Coronary artery (tissue), 2 donors: ENCODE data around the gene CLEC16A.

Experiments used
- DNase-seq: peaks from one replicate; pipeline ENCODE4 v3.0.0-alpha.2; 2017; ENCODE audit warnings: low spot score
- H3K27ac ChIP-seq, 2 donors: fragments of 200-600 bp; sonication (generic); one replicate each; pipeline ENCODE4 v1.5.1; 2016 to 2019
- H3K4me3 ChIP-seq: fragments of 200-600 bp; sonication (generic); 2 replicates; pipeline ENCODE4 v1.5.1; 2016; ENCODE audit warnings: mild to moderate bottlenecking, moderate library complexity
- CTCF ChIP-seq: fragments of 200-600 bp; sonication (generic); IDR thresholded peaks from one replicate; pipeline ENCODE4 v1.5.1; 2019; ENCODE audit warnings: antibody characterized with exemption

CLEC16A gene

GRCh38 chr16:11016993-11017392 is 72.6 kb downstream of the CLEC16A start:
- no peak overlapping the region for H3K27ac ChIP-seq
- no peak for DNase-seq
- H3K4me3 ChIP-seq, result no peak overlapping the region
- TF ChIP-seq CTCF, result no peak

GRCh38 chr16:11017499-11017898 is 73.1 kb downstream of the CLEC16A start:
- Histone ChIP-seq H3K27ac (no peak overlapping the region), H3K4me3 (no peak overlapping the region)
- TF ChIP-seq CTCF, result no peak
- no peak for DNase-seq

- Histone ChIP-seq H3K4me3 (no peak overlapping the region), H3K27ac (no peak overlapping the region)
- DNase-seq, result no peak
- TF ChIP-seq CTCF, result no peak
Observed at GRCh38 chr16:11020388-11020787, 76.0 kb downstream of the CLEC16A start.

DNA sequence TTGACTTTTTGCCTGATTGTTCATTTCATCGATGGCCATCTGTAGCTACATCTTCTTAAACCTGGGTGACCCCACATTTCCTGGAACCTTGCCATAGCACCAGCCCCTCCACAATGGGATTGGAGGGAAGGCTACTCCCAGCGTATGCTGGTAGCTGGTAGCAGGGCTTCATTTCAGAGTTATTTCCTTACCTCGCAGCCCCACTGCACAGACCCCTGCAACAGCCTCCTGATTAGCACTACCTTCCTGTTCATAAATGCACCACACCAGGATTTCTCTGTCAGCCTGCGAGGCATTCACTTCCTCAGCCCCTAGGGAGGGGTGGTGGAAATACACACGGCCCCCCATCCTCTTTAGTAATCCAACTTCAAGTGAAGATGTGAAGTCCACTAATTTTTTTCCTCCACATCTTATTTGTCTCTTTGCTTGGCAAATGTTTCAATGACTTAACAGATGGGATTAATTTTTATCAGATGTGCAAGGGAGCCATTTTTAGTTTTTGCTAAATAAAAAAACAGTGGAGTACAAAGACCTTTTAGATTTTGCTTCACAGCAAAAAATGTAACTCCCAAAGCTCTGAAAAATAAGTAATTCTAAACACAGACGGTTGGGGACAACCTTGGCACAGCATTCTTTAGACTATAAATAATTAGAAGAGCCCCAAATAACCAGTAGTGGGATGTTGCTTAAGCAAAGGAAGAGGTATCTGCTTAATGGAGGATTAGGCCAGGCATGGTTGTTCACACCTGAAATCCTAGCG is 76.6 kb downstream of the CLEC16A start:
- no peak for DNase-seq
- no peak for TF ChIP-seq CTCF
- Histone ChIP-seq H3K27ac (no peak overlapping the region), H3K4me3 (no peak overlapping the region)

DNA sequence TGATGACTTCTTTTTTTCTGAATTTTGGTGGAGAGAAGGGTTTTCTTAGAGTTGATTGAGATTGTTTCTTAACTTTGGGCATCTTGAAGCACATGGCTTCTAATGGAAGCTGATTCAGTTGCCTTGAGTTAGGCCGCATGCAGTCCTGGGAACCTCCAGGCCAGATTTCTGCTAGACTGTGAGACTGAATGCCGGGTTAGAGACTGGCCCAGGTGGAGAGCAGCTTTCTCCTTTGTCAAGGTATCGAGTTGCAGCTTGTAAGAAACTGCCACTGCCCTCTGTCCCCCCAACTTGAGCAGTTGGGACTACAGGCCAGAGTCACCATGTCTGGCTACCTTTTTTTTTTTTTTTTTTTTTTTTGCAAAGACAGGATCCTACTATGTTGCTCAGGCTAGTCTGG is 77.6 kb downstream of the CLEC16A start:
- no peak for TF ChIP-seq CTCF
- H3K4me3 ChIP-seq, result no peak overlapping the region
- no peak for DNase-seq
- no peak overlapping the region for H3K27ac ChIP-seq

DNA sequence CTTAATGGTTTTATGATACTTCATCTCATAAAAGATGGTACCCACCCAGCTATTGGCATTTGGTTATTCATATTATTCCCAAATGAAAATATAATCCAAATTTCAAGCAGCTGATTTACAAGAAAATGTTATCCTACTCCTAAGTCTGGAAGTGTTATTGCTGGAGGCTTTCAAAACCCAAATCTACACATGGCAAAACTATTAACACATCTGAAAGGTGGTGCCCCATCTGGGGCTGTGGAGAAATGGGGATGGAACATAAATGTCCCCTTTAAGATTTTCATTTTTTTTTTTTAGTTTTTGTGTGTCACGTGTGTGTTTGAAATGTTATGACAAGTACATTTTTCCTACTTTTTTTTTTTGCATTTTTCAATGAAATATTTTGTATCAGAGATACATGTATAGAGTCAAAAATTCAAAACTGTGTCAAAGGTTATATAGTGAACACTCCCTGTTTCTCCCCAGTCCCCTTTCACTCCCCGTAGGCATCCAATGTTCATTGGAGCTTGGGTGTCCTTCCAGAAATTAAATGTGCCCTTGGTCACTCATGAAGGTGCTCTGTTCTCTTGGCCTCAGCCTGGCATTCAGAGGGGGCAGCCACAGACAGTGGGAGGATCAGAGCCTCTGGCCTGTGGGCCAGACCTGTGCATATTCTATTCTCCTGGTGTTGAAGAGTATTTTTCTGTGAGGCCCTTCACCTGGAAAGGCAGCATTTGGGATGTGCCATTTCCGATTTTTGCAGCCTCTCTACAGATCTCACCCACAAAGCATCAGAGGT is 79.1 kb downstream of the CLEC16A start:
- no peak for TF ChIP-seq CTCF
- no peak overlapping the region for H3K4me3 ChIP-seq
- no peak overlapping the region for H3K27ac ChIP-seq
- DNase-seq, result no peak
